HUES64 (cell line): ENCODE data around the gene DHX35.

Experiments used
- H3K27ac ChIP-seq: 2 replicates; pipeline ENCODE4 v1.7.0; 2013; ENCODE audit warnings: low read depth, low read length, inconsistent platforms
- H3K27me3 ChIP-seq: 2 replicates; pipeline ENCODE4 v1.6.1; 2013; ENCODE audit warnings: mild to moderate bottlenecking, low read length; ENCODE audit not compliant: insufficient read depth
- H3K36me3 ChIP-seq: 2 replicates; pipeline ENCODE4 v1.6.1; 2013; ENCODE audit warnings: mild to moderate bottlenecking, low read length; ENCODE audit not compliant: insufficient read depth
- H3K4me1 ChIP-seq: 2 replicates; pipeline ENCODE4 v1.6.1; 2013; ENCODE audit warnings: mild to moderate bottlenecking, low read length, moderate library complexity; ENCODE audit not compliant: insufficient read depth
- H3K4me3 ChIP-seq: 2 replicates; pipeline ENCODE4 v1.5.1; 2013; ENCODE audit warnings: mild to moderate bottlenecking, low read length, moderate library complexity
- H3K9ac ChIP-seq: 2 replicates; pipeline ENCODE4 v1.6.1; 2013; ENCODE audit warnings: mild to moderate bottlenecking, low read depth, low read length
- H3K9me3 ChIP-seq: 2 replicates; pipeline ENCODE4 v1.6.1; 2013; ENCODE audit warnings: low read depth, low read length; ENCODE audit not compliant: insufficient read depth
- WGBS: fragments of 150-250, 120-280 bp; methylation state at CpG from one replicate; pipeline ENCODE4 v1.1.7; 2013; ENCODE audit warnings: missing lambda C conversion rate; 5-methylcytosine and 5-hydroxymethylcytosine counted together

DHX35 gene

DNA sequence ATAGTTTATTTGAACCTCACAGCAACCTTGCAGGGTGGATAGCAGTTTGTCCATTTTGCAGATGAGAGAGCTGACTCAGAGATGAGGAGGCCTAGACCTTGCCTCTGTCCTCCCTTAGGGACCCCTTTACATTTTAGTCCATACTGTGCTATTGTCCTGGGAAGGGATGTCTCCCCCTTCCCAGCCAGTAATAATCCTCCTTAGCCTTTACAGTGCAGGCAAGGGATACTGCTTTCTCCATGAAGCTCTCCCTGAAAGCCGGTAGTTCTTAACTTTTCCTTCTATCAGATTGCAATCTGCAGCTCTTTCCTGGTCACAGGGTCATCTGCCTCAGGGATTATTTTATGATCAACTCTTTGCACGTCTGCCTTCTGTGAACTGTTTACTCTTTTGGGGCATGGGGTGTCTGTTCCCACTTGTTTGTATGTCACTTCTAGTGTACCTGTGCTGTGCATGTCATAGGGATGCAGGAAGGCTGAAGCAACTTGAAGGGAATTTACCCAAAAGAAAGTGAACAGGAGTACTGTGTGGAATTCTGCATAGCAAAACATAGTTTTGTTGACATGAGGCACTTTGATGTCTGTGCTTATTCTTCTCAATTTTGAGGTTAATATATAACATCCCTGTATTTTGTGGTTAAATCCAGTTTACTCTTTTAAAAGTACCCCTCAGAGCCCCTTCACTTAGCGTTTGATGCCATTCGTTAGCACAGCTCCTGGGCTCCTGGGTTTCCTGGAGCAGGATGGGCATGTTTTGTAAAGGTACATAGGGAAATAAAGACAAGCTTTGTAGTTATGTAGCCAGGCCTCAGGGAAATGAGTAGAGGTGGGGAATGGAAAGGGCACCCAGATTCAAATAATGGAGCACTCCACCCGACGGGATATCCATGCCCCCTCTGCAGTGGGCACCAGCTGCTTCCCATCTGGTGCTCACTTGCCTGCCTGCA, 38.1 kb downstream of the DHX35 start:
- H3K36me3 ChIP-seq, result peaks cover 91% of the 10 kb centered on the region

DNA sequence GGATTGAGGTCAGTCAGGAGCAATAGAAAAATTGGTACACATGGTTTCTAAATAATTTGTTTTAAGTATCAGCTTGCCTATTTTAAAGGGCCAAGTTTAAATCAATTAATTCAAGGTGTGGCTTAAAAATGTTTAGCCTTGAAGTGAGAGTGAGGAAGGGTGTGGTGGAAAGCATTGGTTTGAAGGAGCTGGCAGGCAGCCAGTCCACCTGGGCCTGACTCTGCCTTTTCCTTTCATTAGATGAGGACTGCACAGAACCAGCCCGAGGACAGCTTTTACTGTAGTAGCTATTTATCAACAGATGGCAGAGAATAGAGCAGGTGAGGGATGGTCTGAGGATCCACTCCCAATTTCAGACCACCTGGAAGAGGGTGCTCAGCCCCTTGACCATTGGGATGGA, 42.4 kb downstream of the DHX35 start:
- H3K27ac ChIP-seq, result no peak overlapping the region
- no peaks in the 10 kb centered on the region for H3K9me3 ChIP-seq
- H3K9ac ChIP-seq, result no peak overlapping the region
- no peaks in the 10 kb centered on the region for H3K27me3 ChIP-seq
- H3K36me3 ChIP-seq, result peaks cover 95% of the 10 kb centered on the region
- H3K4me1 ChIP-seq, result peaks cover 6% of the 10 kb centered on the region; the same call in 1 of the 2 replicates
- 100% methylated on average over 1 of the region's 1 CpG for WGBS
- H3K4me3 ChIP-seq, result no peak overlapping the region

More for the DNA sequence above, 38.1 kb downstream of the DHX35 start:
- Histone ChIP-seq H3K9me3 (no peaks in the 10 kb centered on the region), H3K9ac (no peak overlapping the region), H3K4me1 (no peaks in the 10 kb centered on the region), H3K4me3 (no peak overlapping the region), H3K27me3 (no peaks in the 10 kb centered on the region), H3K27ac (no peak overlapping the region)
- WGBS, result 94% methylated on average over 6 of the region's 6 CpGs

DNA sequence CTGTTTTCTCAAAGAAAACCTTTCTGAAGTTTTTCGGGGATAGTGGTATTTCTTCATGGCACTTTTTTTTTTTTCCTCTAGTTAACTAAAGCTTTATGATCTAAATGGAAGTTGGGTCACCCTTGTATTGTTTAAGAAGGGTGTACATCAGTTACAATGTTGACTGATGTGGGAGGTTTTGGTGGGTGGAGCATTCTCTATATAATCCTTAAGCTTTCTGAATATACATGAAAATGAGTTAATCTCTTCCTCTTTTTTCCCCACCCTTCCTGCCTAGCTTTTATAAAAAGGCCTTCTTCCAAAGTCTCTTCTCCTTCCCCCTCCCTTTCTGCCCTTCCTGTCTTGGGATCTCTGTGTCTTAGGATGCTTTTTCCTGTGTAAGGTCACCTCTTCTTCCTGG, 47.2 kb downstream of the DHX35 start:
- Histone ChIP-seq H3K36me3 (peaks cover 96% of the 10 kb centered on the region), H3K4me1 (peaks cover 16% of the 10 kb centered on the region), H3K4me3 (no peak overlapping the region), H3K9ac (no peak overlapping the region), H3K9me3 (no peaks in the 10 kb centered on the region), H3K27me3 (no peaks in the 10 kb centered on the region), H3K27ac (no peak overlapping the region)
- no CpG with 5 or more reads among the region's 1 CpG for WGBS

DNA sequence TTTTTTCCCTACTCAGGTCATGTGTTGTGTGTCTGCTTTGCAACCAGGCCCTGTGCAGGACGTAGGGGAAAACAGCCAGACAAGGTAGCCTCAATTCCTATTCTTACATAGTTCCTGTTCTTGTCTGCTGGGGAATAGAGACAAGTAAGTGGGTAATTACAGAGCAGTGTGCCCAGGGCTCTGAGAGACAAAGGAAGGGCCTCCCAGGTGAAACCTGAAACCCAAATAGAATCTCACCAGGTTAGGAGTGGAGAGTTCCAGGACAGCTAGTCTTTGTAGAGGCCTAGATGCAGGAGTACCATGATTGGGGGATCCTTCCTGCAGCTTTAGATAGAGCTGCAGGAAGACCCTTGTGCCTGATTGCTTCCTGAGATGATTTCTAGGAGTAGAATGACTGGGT, 48.4 kb downstream of the DHX35 start:
- peak overlapping the region; percentile 16; the same call in 1 of the 2 replicates for H3K27ac ChIP-seq
- no peak overlapping the region for H3K4me3 ChIP-seq
- H3K9ac ChIP-seq, result no peak overlapping the region
- H3K36me3 ChIP-seq, result peaks cover 96% of the 10 kb centered on the region
- H3K4me1 ChIP-seq, result peaks cover 16% of the 10 kb centered on the region
- H3K9me3 ChIP-seq, result no peaks in the 10 kb centered on the region
- WGBS, result 100% methylated on average over 1 of the region's 1 CpG
- H3K27me3 ChIP-seq, result no peaks in the 10 kb centered on the region

DNA sequence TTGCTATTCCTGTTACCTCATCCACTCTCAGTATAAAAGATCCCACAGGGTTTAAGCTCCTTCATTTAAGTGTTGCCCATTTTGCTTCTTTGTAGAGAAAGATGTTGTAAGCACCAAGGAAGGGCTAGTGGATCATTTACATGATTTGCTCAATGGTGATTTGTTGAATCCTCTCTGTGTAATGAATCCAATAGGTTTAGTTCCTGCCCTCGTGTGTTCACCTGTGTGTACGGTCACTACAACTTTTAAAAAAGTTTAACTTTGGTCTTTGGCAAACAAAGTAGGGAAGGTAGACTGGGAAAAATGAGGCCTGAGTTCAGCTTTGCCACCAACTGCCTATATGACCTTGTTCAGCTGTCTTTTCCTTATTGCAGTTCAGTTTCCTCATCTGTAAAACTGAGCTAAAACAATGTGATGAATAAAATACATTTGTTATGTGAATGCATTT, 51.5 kb downstream of the DHX35 start:
- H3K9ac ChIP-seq, result no peak overlapping the region
- H3K27me3 ChIP-seq, result no peaks in the 10 kb centered on the region
- no peak overlapping the region for H3K4me3 ChIP-seq
- H3K27ac ChIP-seq, result no peak overlapping the region
- H3K36me3 ChIP-seq, result peaks cover 93% of the 10 kb centered on the region
- H3K4me1 ChIP-seq, result peaks cover 16% of the 10 kb centered on the region
- 80% methylated on average over 2 of the region's 2 CpGs for WGBS
- H3K9me3 ChIP-seq, result no peaks in the 10 kb centered on the region

DNA sequence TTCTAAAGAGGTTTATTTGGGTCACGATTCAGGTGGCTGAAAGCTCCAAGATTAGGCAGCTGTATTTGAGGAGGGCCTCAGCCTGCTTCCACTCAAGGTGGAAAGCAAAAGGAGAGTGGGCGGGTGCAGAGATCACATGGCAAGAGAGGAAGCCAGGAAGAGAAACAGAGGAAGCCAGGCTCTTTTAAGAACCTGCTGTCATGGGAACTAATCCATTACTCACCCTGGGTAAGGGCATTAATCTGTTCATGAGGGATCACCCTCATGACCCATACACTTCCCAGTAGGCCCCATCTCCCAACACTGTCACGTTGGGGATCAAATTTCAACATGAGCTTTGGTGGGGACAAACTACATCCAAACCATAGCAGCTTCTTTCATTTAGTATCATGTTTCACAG, 53.9 kb downstream of the DHX35 start:
- no peaks in the 10 kb centered on the region for H3K27me3 ChIP-seq
- H3K9ac ChIP-seq, result no peak overlapping the region
- no peak overlapping the region for H3K27ac ChIP-seq
- H3K4me1 ChIP-seq, result no peaks in the 10 kb centered on the region
- WGBS, result 92% methylated on average over 3 of the region's 3 CpGs
- H3K36me3 ChIP-seq, result peaks cover 93% of the 10 kb centered on the region
- no peaks in the 10 kb centered on the region for H3K9me3 ChIP-seq
- no peak overlapping the region for H3K4me3 ChIP-seq

DNA sequence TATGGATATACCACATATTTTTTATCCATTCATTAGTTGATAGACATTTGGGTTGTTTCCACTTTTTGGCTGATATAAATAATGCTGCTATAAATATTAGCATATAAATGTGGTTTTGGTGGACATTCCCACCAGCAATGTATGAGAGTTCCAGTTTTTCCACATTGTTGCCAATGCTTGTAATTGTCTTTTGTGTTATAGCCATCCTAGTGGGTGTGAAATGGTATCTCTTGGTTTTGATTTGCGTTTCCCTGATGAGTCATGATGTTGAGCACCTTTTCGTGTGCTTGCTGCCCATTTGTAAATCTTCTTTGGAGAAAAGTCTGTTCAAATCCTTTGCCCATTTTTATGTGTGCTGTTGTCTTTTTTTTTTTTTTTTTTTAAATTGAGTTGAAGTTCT, 54.4 kb downstream of the DHX35 start:
- Histone ChIP-seq H3K9ac (no peak overlapping the region), H3K9me3 (no peaks in the 10 kb centered on the region), H3K4me3 (no peak overlapping the region), H3K27ac (no peak overlapping the region), H3K36me3 (peaks cover 94% of the 10 kb centered on the region), H3K4me1 (no peaks in the 10 kb centered on the region), H3K27me3 (no peaks in the 10 kb centered on the region)
- WGBS, result 94% methylated on average over 2 of the region's 2 CpGs

DNA sequence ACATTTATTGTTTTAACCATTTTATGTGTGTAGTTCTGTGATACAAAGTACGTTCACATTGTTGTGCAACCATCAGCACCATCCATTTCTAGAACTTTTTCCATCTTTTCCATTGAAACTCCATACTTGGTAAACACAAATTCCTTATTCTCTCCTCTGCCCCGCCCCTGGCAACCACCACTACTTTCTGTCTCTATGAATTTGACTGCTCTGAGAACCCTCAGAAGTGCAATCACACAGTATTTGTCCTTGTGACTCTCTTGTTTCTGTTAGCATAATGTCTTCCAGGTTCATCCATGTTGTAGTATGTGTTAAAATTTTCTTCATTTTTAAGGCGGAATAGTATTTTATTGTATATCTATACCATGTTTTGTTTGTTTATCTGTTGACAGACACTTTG, 56.9 kb downstream of the DHX35 start:
- no peak overlapping the region for H3K27ac ChIP-seq
- no peak overlapping the region for H3K9ac ChIP-seq
- no peaks in the 10 kb centered on the region for H3K9me3 ChIP-seq
- peaks cover 96% of the 10 kb centered on the region for H3K36me3 ChIP-seq
- H3K4me3 ChIP-seq, result no peak overlapping the region
- H3K4me1 ChIP-seq, result no peaks in the 10 kb centered on the region
- H3K27me3 ChIP-seq, result no peaks in the 10 kb centered on the region
- 92% methylated on average over 3 of the region's 3 CpGs for WGBS

DNA sequence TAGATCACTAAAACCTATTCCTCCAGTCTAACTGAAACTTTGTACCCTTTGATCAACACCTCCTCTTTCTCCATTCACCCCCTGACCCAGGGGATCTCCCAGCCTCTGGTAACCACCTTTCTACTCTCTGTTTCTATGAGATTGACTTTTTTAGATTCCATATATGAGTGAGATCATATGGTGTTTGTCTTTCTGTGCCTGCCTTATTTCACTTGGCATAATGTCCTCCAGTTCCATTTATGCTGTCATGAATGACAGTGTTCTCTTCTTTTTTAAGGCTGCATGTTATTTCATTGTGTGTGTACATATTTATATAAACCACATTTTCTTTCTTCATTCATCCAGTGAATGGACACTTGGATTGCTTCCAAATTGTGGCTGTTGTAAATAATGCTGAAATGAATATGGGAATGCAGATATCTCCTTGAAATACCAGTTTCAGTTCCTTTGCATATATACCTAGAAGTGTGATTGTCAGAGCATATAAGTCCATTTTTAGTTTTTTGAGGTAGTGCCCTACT, 57.7 kb downstream of the DHX35 start:
- Histone ChIP-seq H3K27me3 (no peaks in the 10 kb centered on the region), H3K4me3 (no peak overlapping the region), H3K4me1 (no peaks in the 10 kb centered on the region), H3K9ac (no peak overlapping the region), H3K27ac (no peak overlapping the region), H3K9me3 (no peaks in the 10 kb centered on the region), H3K36me3 (peaks cover 96% of the 10 kb centered on the region)

DNA sequence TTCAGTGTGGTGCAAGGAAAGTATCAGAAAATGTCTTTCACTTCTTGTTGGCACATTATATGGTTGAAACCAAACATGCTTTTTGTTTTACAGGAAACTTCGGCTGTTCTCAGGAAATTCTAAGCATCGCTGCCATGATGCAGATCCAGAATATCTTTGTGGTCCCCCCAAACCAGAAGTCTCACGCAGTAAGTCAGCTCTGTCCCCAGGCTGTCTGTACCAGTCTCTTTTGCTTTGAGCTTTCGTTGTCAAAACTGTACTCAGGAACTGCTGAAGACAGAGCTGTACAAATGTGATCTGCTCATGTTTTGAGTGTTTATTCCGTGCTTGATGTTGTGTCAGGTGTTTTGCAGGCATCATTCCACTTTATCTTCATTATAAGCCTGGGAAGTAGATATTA, 59.6 kb downstream of the DHX35 start:
- Histone ChIP-seq H3K4me3 (no peak overlapping the region), H3K27me3 (no peaks in the 10 kb centered on the region), H3K27ac (no peak overlapping the region), H3K9me3 (no peaks in the 10 kb centered on the region), H3K4me1 (no peaks in the 10 kb centered on the region), H3K9ac (no peak overlapping the region), H3K36me3 (peaks cover 91% of the 10 kb centered on the region)
- WGBS, result 95% methylated on average over 4 of the region's 5 CpGs

DNA sequence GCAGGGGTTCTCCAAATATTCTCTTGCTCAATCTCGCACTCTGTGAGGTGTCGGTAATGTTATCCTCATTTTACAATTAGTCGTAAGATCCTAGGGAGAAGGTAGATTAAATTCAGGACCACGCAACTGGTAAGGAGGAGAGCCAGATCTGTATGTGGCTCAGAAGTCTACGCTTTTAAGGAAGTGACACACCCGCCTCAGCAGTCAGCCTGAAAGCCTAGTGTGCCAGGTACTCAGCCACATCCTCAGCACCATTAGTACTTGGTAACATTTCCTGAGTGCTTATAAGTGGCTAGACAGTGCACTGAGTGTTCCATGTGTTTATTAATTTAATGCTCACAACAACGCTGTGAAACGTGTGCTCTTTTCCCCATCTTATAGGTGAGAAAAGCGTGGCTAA, 63.7 kb downstream of the DHX35 start:
- Histone ChIP-seq H3K4me3 (no peak overlapping the region), H3K9ac (no peak overlapping the region), H3K27me3 (no peaks in the 10 kb centered on the region), H3K4me1 (no peaks in the 10 kb centered on the region), H3K27ac (no peak overlapping the region), H3K9me3 (no peaks in the 10 kb centered on the region), H3K36me3 (peaks cover 94% of the 10 kb centered on the region)
- 96% methylated on average over 9 of the region's 9 CpGs for WGBS
